Measurements from ENCODE around the gene AGFG2.

The AGFG2 gene

DNA sequence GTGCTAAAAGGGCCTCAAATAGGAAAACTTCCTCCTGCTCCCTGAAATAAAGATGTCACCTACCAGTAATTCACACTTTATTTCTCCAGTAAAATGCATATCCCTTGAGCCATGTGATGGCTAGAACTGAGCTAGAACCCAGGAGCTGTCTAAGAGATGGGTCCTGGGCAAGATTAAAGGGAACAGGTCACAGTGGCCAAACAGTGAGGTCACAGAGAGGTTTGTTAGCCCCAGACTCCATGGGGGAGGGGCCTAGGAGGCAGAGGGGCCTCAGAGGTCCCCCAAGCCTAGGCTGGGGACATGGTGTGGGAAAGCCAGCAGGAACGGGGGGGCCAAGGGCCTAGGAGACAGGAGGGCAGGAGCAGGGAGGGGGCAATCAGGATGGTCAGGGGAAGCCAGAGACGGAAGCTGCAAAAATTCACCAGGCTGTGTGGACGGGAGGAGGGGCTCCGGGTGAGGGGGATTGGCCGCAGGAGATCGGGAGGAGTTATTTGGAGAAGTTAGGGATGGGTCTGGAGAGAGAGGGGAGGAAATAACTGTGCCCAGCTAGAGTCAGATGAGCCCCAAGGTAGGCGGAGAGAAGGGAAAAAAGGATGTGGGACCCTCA is 50.4 kb downstream of the AGFG2 start:
- TF ChIP-seq ESRRG (CRISPR knock-in tag; IDR thresholded peaks at IDR 0.05): no peak
- no peak for TF ChIP-seq ZC3H10 (CRISPR knock-in tag; IDR thresholded peaks at IDR 0.05)
- no peak for ATAC-seq

DNA sequence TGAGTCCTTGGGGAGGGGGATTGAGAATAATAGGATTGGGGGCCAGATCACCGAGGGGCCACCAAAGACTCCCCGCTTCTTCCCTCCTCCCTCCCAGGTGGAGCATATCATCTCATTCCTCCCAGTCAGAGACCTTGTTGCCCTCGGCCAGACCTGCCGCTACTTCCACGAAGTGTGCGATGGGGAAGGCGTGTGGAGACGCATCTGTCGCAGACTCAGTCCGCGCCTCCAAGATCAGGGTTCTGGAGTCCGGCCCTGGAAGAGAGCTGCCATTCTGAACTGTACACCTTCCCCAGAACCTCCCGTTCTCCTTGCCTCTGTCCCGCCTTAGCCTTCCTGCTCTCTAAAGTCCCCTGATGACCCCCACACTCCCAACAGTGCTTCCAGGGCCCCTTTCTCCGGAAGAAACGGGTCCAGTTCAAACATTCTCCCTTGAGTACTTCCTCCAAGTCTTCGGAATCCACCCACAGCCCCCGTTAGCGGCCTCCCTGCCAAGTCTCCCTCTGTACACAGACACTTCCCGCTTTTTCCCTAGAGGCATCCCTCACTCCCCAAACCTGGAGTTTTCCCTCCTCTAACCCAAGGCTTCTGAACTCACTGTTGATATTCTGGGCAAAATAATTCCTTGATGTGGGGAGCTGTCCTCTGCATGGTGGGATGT is 51.2 kb downstream of the AGFG2 start:
- TF ChIP-seq ZFP3 (CRISPR knock-in tag; IDR thresholded peaks at IDR 0.05): no peak
- no peak for TF ChIP-seq OSR1 (CRISPR knock-in tag; IDR thresholded peaks at IDR 0.05)
- TF ChIP-seq ZC3H10 (CRISPR knock-in tag; IDR thresholded peaks at IDR 0.05): no peak
- TF ChIP-seq ESRRG (CRISPR knock-in tag; IDR thresholded peaks at IDR 0.05): no peak
- TF ChIP-seq ZNF565 (CRISPR knock-in tag; conservative IDR thresholded peaks at IDR 0.05; ENCODE audit: low read depth): no peak
- no peak for ATAC-seq

DNA sequence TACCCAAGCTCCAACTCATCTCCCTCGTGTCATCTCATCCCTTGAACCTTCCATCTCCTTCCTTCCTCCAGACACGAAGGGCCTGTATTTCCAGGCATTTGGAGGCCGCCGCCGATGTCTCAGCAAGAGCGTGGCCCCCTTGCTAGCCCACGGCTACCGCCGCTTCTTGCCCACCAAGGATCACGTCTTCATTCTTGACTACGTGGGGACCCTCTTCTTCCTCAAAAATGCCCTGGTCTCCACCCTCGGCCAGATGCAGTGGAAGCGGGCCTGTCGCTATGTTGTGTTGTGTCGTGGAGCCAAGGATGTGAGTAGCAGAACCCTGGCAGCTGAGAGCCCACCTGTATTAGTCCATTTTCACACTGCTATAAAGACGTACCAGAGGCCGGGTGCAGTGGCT is 52.6 kb downstream of the AGFG2 start:
- no peak for ATAC-seq
- no peak for TF ChIP-seq PPARA (CRISPR knock-in tag; IDR thresholded peaks at IDR 0.05; ENCODE audit: borderline replicate concordance)
- TF ChIP-seq ISL1 (CRISPR knock-in tag; IDR thresholded peaks at IDR 0.05): no peak
- TF ChIP-seq ZFP30 (CRISPR knock-in tag; IDR thresholded peaks at IDR 0.05): no peak
- TF ChIP-seq TOX (CRISPR knock-in tag; IDR thresholded peaks at IDR 0.05; ENCODE audit: borderline replicate concordance): no peak
- no peak for TF ChIP-seq ZNF565 (CRISPR knock-in tag; conservative IDR thresholded peaks at IDR 0.05; ENCODE audit: low read depth)

DNA sequence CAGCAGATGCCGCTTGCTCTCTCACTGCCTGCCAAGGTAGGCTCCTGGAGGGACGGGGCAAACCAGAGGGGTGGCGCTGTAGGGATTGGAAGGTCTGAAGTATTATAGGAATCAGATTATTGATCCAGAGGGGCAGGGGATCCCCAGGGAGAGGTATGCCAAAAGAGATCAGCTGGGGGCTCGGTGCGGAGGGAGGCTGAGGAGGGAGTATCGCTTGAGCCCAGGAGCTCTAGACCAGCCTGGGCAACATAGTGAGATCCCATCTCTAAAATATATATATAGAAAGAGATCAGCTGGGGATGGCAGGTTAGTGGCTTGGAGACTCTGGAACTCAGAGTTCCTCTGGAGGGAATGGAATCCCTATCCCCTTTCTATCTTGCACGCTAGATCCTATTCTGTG is 56.2 kb downstream of the AGFG2 start:
- no peak for ATAC-seq
- TF ChIP-seq ZC3H10 (CRISPR knock-in tag; IDR thresholded peaks at IDR 0.05): no peak

DNA sequence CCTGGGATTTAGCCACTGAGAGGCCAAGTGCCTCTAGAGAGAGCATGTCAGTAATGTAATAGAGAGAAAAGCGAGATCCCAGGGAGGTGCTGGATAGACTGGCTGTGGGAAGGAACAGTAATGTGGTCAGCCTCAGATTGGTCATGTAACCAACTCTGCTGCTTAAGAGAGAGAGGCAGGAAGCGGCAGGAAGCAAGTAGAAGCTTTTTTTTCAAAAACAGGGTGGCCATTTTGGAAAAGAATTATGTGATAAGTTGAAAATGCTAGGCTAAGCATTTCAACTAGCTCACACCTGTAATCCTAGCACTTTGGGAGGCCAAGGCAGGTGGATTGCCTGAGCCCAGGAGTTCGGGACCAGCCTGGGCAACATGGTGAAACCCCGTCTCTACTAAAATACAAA is 59.4 kb downstream of the AGFG2 start:
- ATAC-seq: no peak
- TF ChIP-seq BACH2 (CRISPR knock-in tag; IDR thresholded peaks at IDR 0.05; ENCODE audit: borderline replicate concordance) (no peak), TOX (CRISPR knock-in tag; IDR thresholded peaks at IDR 0.05; ENCODE audit: borderline replicate concordance) (no peak), ZNF70 (CRISPR knock-in tag; IDR thresholded peaks at IDR 0.05) (no peak), GLIS3 (CRISPR knock-in tag; IDR thresholded peaks at IDR 0.05) (no peak), ZNF565 (CRISPR knock-in tag; conservative IDR thresholded peaks at IDR 0.05; ENCODE audit: low read depth) (no peak)
- TF ChIP-seq, protein P1, sequence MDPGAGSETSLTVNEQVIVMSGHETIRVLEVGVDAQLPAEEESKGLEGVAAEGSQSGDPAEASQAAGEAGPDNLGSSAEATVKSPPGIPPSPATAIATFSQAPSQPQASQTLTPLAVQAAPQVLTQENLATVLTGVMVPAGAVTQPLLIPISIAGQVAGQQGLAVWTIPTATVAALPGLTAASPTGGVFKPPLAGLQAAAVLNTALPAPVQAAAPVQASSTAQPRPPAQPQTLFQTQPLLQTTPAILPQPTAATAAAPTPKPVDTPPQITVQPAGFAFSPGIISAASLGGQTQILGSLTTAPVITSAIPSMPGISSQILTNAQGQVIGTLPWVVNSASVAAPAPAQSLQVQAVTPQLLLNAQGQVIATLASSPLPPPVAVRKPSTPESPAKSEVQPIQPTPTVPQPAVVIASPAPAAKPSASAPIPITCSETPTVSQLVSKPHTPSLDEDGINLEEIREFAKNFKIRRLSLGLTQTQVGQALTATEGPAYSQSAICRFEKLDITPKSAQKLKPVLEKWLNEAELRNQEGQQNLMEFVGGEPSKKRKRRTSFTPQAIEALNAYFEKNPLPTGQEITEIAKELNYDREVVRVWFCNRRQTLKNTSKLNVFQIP (CRISPR knock-in tag; IDR thresholded peaks at IDR 0.05; ENCODE audit: borderline replicate concordance, low read depth): no peak
- TF ChIP-seq, protein P2, sequence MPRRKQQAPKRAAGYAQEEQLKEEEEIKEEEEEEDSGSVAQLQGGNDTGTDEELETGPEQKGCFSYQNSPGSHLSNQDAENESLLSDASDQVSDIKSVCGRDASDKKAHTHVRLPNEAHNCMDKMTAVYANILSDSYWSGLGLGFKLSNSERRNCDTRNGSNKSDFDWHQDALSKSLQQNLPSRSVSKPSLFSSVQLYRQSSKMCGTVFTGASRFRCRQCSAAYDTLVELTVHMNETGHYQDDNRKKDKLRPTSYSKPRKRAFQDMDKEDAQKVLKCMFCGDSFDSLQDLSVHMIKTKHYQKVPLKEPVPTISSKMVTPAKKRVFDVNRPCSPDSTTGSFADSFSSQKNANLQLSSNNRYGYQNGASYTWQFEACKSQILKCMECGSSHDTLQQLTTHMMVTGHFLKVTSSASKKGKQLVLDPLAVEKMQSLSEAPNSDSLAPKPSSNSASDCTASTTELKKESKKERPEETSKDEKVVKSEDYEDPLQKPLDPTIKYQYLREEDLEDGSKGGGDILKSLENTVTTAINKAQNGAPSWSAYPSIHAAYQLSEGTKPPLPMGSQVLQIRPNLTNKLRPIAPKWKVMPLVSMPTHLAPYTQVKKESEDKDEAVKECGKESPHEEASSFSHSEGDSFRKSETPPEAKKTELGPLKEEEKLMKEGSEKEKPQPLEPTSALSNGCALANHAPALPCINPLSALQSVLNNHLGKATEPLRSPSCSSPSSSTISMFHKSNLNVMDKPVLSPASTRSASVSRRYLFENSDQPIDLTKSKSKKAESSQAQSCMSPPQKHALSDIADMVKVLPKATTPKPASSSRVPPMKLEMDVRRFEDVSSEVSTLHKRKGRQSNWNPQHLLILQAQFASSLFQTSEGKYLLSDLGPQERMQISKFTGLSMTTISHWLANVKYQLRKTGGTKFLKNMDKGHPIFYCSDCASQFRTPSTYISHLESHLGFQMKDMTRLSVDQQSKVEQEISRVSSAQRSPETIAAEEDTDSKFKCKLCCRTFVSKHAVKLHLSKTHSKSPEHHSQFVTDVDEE (CRISPR knock-in tag; IDR thresholded peaks at IDR 0.05): no peak

DNA sequence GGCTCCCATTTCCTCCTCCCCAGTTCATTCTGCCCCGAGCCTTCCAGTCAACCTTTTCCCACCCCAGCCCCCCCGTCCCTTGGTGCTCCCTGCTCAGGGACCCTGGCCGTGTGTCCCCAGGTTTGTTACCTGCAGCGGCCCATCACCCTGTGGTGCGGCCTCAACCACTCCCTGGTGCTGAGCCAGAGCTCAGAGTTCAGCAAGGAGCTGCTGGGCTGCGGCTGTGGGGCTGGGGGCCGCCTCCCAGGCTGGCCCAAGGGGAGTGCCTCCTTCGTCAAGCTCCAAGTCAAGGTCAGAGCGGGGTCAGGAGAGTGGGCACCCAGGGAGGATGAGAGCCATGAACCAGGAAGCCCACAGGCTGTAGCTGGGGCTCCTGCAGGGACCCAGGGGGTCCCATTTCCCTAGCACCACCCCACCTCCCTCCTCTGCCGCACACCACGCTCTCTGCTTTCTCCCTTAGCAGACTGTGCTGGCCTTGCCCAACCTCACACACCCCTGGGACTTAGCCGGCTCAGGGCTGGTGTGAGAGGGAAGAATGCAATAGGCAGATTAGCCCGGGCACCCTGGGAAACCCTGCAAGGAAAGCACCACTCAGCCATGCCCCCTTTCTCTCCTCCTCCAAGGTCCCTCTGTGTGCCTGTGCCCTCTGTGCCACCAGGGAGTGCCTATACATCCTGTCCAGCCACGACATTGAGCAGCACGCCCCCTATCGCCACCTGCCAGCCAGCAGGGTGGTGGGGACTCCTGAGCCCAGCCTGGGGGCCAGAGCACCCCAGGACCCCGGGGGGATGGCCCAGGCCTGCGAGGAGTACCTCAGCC is 61.1 kb downstream of the AGFG2 start:
- no peak for ATAC-seq
- TF ChIP-seq RARB (CRISPR knock-in tag; IDR thresholded peaks at IDR 0.05) (no peak), ISL1 (CRISPR knock-in tag; IDR thresholded peaks at IDR 0.05) (no peak), TCF4 (CRISPR knock-in tag; IDR thresholded peaks at IDR 0.05; ENCODE audit: borderline replicate concordance) (no peak), ZFP3 (CRISPR knock-in tag; IDR thresholded peaks at IDR 0.05) (no peak), ZNF70 (CRISPR knock-in tag; IDR thresholded peaks at IDR 0.05) (no peak), ARNTL (CRISPR knock-in tag; IDR thresholded peaks at IDR 0.05; ENCODE audit: borderline replicate concordance, low read depth) (no peak), ZNF8 (CRISPR knock-in tag; IDR thresholded peaks at IDR 0.05) (no peak), TOX (CRISPR knock-in tag; IDR thresholded peaks at IDR 0.05; ENCODE audit: borderline replicate concordance) (no peak), GLIS3 (CRISPR knock-in tag; IDR thresholded peaks at IDR 0.05) (no peak), CSDC2 (CRISPR knock-in tag; IDR thresholded peaks at IDR 0.05) (no peak)
- TF ChIP-seq, protein P3, sequence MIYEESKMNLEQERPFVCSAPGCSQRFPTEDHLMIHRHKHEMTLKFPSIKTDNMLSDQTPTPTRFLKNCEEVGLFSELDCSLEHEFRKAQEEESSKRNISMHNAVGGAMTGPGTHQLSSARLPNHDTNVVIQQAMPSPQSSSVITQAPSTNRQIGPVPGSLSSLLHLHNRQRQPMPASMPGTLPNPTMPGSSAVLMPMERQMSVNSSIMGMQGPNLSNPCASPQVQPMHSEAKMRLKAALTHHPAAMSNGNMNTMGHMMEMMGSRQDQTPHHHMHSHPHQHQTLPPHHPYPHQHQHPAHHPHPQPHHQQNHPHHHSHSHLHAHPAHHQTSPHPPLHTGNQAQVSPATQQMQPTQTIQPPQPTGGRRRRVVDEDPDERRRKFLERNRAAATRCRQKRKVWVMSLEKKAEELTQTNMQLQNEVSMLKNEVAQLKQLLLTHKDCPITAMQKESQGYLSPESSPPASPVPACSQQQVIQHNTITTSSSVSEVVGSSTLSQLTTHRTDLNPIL (CRISPR knock-in tag; IDR thresholded peaks at IDR 0.05; ENCODE audit: low read depth): no peak
- TF ChIP-seq, protein P4, sequence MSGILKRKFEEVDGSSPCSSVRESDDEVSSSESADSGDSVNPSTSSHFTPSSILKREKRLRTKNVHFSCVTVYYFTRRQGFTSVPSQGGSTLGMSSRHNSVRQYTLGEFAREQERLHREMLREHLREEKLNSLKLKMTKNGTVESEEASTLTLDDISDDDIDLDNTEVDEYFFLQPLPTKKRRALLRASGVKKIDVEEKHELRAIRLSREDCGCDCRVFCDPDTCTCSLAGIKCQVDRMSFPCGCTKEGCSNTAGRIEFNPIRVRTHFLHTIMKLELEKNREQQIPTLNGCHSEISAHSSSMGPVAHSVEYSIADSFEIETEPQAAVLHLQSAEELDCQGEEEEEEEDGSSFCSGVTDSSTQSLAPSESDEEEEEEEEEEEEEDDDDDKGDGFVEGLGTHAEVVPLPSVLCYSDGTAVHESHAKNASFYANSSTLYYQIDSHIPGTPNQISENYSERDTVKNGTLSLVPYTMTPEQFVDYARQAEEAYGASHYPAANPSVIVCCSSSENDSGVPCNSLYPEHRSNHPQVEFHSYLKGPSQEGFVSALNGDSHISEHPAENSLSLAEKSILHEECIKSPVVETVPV (CRISPR knock-in tag; IDR thresholded peaks at IDR 0.05): no peak
- TF ChIP-seq, protein P2 (CRISPR knock-in tag; IDR thresholded peaks at IDR 0.05): no peak

Data from SK-N-SH treated with all-trans-retinoic acid at 6 μM for 48 hours (cell line).